ENCODE data around the gene SNAP91.

- TF ChIP-seq YY1 (IDR thresholded peaks at IDR 0.05; ENCODE audit: insufficient read depth, insufficient read length) (no peak), SUZ12 (IDR thresholded peaks at IDR 0.05; ENCODE audit: extremely low read depth, insufficient read depth, insufficient read length) (no peak), ZNF274 (IDR thresholded peaks at IDR 0.05; ENCODE audit: low read depth, low read length) (no peak)
These were observed 172.0 kb downstream of the SNAP91 start for GRCh38 chr6:83536647-83537589.

All from NT2/D1 (cell line).